Mammary microvascular endothelial cell (primary cell): ENCODE data around the gene SLC39A2. TPM values are rescaled to one million over a fixed set of nuclear protein-coding genes. Genes with fewer than 3 reads are reported as not detected.

Source experiments
- total RNA-seq: library from RNA; depleted of rRNA; stranded (reverse); fragments of >200 nt; gene quantifications from 2 replicates; pipeline ENCODE4 v1.2.3, GENCODE V29; 2015

SLC39A2 gene
- not detected in 2 replicates for total RNA-seq

DNA sequence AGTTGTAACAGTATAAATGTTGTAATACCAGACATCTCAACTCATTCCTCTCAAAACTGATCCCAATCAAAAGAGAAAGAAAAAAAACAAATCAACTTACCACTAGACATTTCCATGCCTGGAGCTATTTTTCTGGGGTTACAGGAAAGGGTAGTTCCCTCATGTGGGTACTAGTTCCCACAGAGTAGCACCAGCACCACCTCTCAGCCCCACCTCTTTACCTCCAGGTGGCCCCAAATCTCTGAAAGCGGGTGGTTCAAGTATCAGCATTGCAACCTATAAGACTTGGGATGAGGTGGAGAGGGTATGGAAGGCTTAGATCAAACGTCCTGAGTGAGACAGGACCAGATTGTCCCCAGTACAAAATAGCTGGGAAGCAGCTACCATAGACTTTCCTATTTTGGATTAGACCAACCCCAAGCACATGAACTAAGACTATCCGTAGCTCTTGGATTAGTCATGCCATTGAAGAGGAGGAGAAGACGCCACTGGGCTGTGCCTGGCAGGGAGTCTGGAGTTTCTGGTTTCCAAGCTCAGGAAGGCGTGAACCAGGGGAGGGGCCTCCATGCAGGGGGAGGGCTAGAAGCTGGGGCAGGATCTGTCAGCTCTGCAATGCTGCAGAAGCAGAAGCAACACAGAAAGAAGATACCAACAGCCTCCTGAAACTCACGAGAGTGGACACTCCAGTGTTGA, at the start of gene SLC39A2:
SLC39A2 (plus strand) TSS at position 620 of the 693 bp plus-strand sequence. CDS start 154 bp downstream, outside the sequence.

DNA sequence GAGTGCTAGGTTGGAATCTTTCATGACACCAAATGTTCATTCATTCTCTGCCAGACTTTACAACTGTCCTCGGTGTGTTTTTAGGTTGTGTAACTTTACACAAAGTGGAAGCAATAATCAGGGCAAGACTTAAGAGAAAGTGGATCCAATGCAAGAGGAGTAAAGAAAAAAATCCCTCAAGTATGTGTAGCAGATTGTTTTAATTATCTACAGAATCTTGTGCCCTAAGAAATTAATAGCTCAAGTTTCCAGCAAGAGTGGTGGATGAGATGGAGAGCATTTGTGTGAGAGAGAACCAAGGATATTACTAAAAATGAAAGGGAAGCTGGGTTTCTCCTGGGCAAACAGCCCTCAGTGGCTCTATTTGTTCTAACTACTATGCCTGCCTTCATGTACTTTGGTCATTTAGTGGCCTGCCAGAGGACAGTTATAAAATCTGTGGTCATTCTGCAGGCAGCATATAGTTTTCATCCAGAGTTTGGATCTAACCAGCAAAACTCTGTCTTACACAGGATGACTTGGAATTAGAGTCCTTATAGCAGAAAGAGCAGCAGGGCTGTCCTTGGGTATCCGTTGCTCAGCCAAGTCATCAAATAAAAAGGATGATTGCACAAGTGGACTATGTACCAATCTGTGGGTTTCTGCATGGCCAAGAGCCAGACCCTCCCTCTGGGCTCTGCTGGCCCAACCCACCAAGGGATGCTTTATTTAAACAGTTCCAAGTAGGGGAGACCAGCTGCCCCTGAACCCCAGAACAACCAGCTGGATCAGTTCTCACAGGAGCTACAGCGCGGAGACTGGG, 44.2 kb upstream of the SLC39A2 start, which contains the start of gene RNASE2:
RNASE2 (plus strand) TSS at position 752 of the 802 bp plus-strand sequence. CDS start 285 bp downstream, outside the sequence.

GRCh38 chr14:20989787-20990600, 9.1 kb upstream of the SLC39A2 start, which contains the start of gene METTL17:
METTL17 (plus strand) TSS chr14:20989980; CDS start chr14:20990003, 23 bp downstream.

GRCh38 chr14:21024585-21025370, 25.7 kb downstream of the SLC39A2 start, which contains the start of gene NDRG2:
NDRG2 (minus strand) TSS chr14:21025061; CDS start chr14:21023315, 1,746 bp downstream.

GRCh38 chr14:21029917-21030316, 30.8 kb downstream of the SLC39A2 start, which contains the start of gene TPPP2:
TPPP2 (plus strand) TSS chr14:21030217; CDS start chr14:21030582, 365 bp downstream.

GRCh38 chr14:21034707-21035106, 35.6 kb downstream of the SLC39A2 start, which contains the start of gene RNASE13:
RNASE13 (minus strand) TSS chr14:21034807; CDS start chr14:21034288, 519 bp downstream.

DNA sequence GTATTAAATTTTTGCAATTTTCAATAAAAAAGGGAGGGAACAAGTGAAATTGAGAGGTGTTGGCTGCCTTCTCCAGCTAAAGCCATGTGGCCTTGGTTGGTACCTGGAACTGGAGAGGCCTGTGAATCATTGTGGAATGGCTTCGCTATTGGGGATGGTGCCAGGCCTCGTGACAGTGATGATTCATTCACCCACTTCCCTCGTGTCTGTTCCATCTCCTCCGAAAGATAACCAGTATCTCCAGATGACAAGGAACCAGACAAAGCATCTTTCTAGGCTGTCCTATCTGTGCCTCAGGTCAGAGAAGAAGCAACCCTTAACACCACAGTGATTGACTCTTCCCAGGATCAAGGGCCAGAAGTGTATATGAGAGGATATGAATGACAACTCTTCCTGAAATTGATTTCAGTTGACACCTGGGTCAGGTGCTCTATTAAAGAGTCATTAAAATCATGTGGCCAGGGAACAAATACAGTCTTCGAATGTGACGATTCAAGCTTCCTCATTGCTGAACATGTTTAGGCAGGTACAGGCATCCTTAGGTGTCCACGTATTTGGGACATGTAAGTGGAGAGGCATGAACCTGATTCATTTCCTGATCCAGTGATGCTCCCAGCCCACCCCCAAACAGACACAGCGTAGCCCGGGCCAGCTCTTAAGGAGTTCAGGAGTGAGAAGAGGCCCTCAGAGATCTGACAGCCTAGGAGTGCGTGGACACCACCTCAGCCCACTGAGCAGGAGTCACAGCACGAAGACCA, 42.8 kb downstream of the SLC39A2 start, which contains the start of gene RNASE7:
RNASE7 (plus strand) TSS at position 687 of the 758 bp plus-strand sequence. CDS start 631 bp downstream, outside the sequence.

Other genes with a start within 250 kb of the SLC39A2 start
- gene EDDM3B, start 230.9 kb upstream of the SLC39A2 start, total RNA-seq: not detected in 2 replicates
- gene RNASE6, start 218.0 kb upstream of the SLC39A2 start, total RNA-seq: not detected in 2 replicates
- gene RNASE1, start 196.4 kb upstream of the SLC39A2 start, total RNA-seq: 182 and 221 TPM in 2 replicates
- gene RNASE3, start 107.9 kb upstream of the SLC39A2 start, total RNA-seq: not detected in 2 replicates
- not detected in 2 replicates for gene RNASE2, start 43.8 kb upstream of the SLC39A2 start, total RNA-seq
- gene METTL17, start 9.3 kb upstream of the SLC39A2 start, total RNA-seq: 52.3 TPM in 2 replicates
- 0.69 TPM in 1 of 2 replicates, not detected in the other for gene NDRG2, start 25.8 kb downstream of the SLC39A2 start, total RNA-seq
- gene TPPP2, start 30.9 kb downstream of the SLC39A2 start, total RNA-seq: not detected in 2 replicates
- gene RNASE13, start 35.5 kb downstream of the SLC39A2 start, total RNA-seq: not detected in 2 replicates
- not detected in 2 replicates for gene RNASE7, start 43.1 kb downstream of the SLC39A2 start, total RNA-seq
- gene RNASE8, start 58.5 kb downstream of the SLC39A2 start, total RNA-seq: not detected in 2 replicates
- gene ARHGEF40, start 71.0 kb downstream of the SLC39A2 start, total RNA-seq: 4.5 and 6.0 TPM in 2 replicates
- gene ZNF219, start 99.4 kb downstream of the SLC39A2 start, total RNA-seq: 7.1 and 14.8 TPM in 2 replicates
- not detected in 2 replicates for gene TMEM253, start 101.8 kb downstream of the SLC39A2 start, total RNA-seq
- gene OR5AU1, start 156.8 kb downstream of the SLC39A2 start, total RNA-seq: not detected in 2 replicates